Gastrocnemius medialis (tissue), 4 donors: ENCODE measurements around the gene TM7SF3. TPM values are rescaled to one million over a fixed set of nuclear protein-coding genes. Genes with fewer than 3 reads are reported as not detected.

Source experiments
- ATAC-seq, 2 donors: fragments of 150-250 bp; one replicate each; pipeline ENCODE4 v1.9.1; 2016
- DNase-seq, 2 donors: peaks; one replicate each; pipeline ENCODE4 v3.0.0-alpha.2; 2019
- H3K27ac ChIP-seq, 4 donors: fragments of 200-600 bp; sonication (generic); 1 replicate in 1 of 4; 2 replicates in 3 of 4; pipeline ENCODE4 v1.5.1; 2016 to 2018; ENCODE audit warnings: mild to moderate bottlenecking in 2 of 4, moderate library complexity in 1 of 4
- H3K27me3 ChIP-seq, 3 donors: fragments of 200-600 bp; sonication (generic) in 2 of 3; 1 replicate in 1 of 3; 2 replicates in 2 of 3; pipeline versions ENCODE4 v1.5.1 to v1.6.0; 2016 to 2019; ENCODE audit warnings: mild to moderate bottlenecking in 1 of 3, moderate library complexity in 1 of 3
- H3K36me3 ChIP-seq, 2 donors: fragments of 200-600 bp; sonication (generic) in 1 of 2; one replicate each; pipeline ENCODE4 v1.5.1; 2017 to 2018
- H3K4me1 ChIP-seq, 2 donors: fragments of 200-600 bp; sonication (generic) in 1 of 2; one replicate each; pipeline ENCODE4 v1.5.1; 2016 to 2017; ENCODE audit warnings: mild to moderate bottlenecking in 2 of 2
- H3K4me3 ChIP-seq, 4 donors: fragments of 200-600 bp; sonication (generic) in 3 of 4; 1 replicate in 1 of 4; 2 replicates in 3 of 4; pipeline ENCODE4 v1.5.1; 2016 to 2019; ENCODE audit warnings: mild to moderate bottlenecking in 2 of 4
- H3K9me3 ChIP-seq, 3 donors: fragments of 200-600 bp; sonication (generic) in 2 of 3; 1 replicate in 1 of 3; 2 replicates in 2 of 3; pipeline ENCODE4 v1.5.1; 2016 to 2019
- POLR2A ChIP-seq, 2 donors: fragments of 450-650 bp; IDR thresholded peaks; one replicate each; pipeline ENCODE4 v1.6.1; 2017; ENCODE audit warnings: antibody characterized with exemption in 2 of 2, mild to moderate bottlenecking in 2 of 2, moderate library complexity in 2 of 2
- in situ Hi-C, 4 donors: fragments of 200-750 bp; cut with MboI; loops; one replicate each; pipeline versions ENCODE4 v1.15.0 to v1.8.0; 2017; ENCODE audit warnings: low sequenced_read_pairs in 4 of 4
- intact Hi-C: fragments of 100-400 bp; cut with DNase I; formaldehyde crosslinking; loops from one replicate; pipeline ENCODE4 v1.15.1; 2023; ENCODE audit warnings: low total_unique reads
- total RNA-seq, 4 donors: library from RNA; depleted of rRNA; stranded (reverse); fragments of >200 nt; gene quantifications; one replicate each; pipeline versions ENCODE4 v1.1.0 to v1.2.3, GENCODE V29; 2016
- TF ChIP-seq, protein P1 (sequence below), 5 experiments: fragments of 450-650 bp in 3 of 5; fragments of 200-600 bp in 2 of 5; sonication (generic) in 2 of 5; IDR thresholded peaks in 4 of 5; conservative IDR thresholded peaks in 1 of 5; 1 replicate in 4 of 5; 2 replicates in 1 of 5; pipeline ENCODE4 v1.5.1; 2016 to 2019; ENCODE audit warnings: antibody characterized with exemption in 5 of 5, mild to moderate bottlenecking in 3 of 5, moderate library complexity in 3 of 5

The TM7SF3 gene
- total RNA-seq, 4 donors from 2014 or later: 8.6 to 19.8 (median 14.3) TPM

DNA sequence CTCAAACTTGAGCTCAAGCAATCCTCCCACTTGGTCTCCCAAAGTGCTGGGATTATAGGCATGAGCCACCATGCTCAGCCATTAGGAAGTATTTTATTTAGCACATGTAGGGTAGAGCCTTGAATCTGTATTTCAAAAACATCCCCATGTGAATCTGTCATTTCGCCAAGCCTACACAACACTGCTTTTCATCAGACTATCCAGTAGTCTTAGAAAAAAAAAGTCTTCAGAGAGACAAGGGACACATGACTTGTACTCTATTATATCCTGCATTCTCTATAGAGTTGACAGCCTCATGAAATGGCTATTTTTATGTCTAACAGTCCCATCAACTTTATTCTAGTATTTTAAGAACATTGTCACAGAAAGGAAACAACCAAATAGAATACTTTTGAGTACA lies 35.4 kb downstream of the TM7SF3 start:
- in situ Hi-C loops: no loop called here
- TF ChIP-seq POLR2A (IDR thresholded peaks at IDR 0.05): no peak
- TF ChIP-seq, protein P1, sequence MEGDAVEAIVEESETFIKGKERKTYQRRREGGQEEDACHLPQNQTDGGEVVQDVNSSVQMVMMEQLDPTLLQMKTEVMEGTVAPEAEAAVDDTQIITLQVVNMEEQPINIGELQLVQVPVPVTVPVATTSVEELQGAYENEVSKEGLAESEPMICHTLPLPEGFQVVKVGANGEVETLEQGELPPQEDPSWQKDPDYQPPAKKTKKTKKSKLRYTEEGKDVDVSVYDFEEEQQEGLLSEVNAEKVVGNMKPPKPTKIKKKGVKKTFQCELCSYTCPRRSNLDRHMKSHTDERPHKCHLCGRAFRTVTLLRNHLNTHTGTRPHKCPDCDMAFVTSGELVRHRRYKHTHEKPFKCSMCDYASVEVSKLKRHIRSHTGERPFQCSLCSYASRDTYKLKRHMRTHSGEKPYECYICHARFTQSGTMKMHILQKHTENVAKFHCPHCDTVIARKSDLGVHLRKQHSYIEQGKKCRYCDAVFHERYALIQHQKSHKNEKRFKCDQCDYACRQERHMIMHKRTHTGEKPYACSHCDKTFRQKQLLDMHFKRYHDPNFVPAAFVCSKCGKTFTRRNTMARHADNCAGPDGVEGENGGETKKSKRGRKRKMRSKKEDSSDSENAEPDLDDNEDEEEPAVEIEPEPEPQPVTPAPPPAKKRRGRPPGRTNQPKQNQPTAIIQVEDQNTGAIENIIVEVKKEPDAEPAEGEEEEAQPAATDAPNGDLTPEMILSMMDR (IDR thresholded peaks at IDR 0.05 in 4 of 5, conservative IDR thresholded peaks at IDR 0.05 in 1 of 5): no peak
- H3K27ac ChIP-seq: no peak overlapping the region
- no peaks in the 10 kb centered on the region for H3K27me3 ChIP-seq
- ATAC-seq: no peak
- H3K4me1 ChIP-seq: no peaks in the 10 kb centered on the region
- H3K36me3 ChIP-seq: peaks cover 0 to 10% of the 10 kb centered on the region in 2 donors
- H3K9me3 ChIP-seq: no peaks in the 10 kb centered on the region
- H3K4me3 ChIP-seq: no peak overlapping the region
- intact Hi-C loops: no loop called here
- no peak for DNase-seq

GRCh38 chr12:26976687-26977086 lies 37.5 kb downstream of the TM7SF3 start:
- ATAC-seq: no peak
- in situ Hi-C loops: no loop called here
- no peaks in the 10 kb centered on the region for H3K4me1 ChIP-seq

GRCh38 chr12:26971963-26972362 lies 42.2 kb downstream of the TM7SF3 start:
- ATAC-seq (no peak), DNase-seq (no peak)
- intact Hi-C loops (no loop called here), in situ Hi-C loops (no loop called here)
- no peak for TF ChIP-seq POLR2A (IDR thresholded peaks at IDR 0.05)
- TF ChIP-seq, protein P1 (IDR thresholded peaks at IDR 0.05 in 4 of 5, conservative IDR thresholded peaks at IDR 0.05 in 1 of 5): no peak
- Histone ChIP-seq H3K27me3 (no peaks in the 10 kb centered on the region), H3K4me3 (no peak overlapping the region), H3K4me1 (no peaks in the 10 kb centered on the region), H3K36me3 (peaks cover 0 to 35% of the 10 kb centered on the region in 2 donors), H3K9me3 (no peaks in the 10 kb centered on the region), H3K27ac (no peak overlapping the region)

More at GRCh38 chr12:26976687-26977086, 37.5 kb downstream of the TM7SF3 start:
- no peak overlapping the region for H3K4me3 ChIP-seq
- no peak overlapping the region for H3K27ac ChIP-seq
- no peak for TF ChIP-seq POLR2A (IDR thresholded peaks at IDR 0.05)
- TF ChIP-seq, protein P1 (IDR thresholded peaks at IDR 0.05 in 4 of 5, conservative IDR thresholded peaks at IDR 0.05 in 1 of 5): no peak
- H3K27me3 ChIP-seq: no peaks in the 10 kb centered on the region
- DNase-seq: no peak
- intact Hi-C loops: no loop called here
- no peaks in the 10 kb centered on the region for H3K9me3 ChIP-seq
- peaks cover 0 to 20% of the 10 kb centered on the region in 2 donors for H3K36me3 ChIP-seq

DNA sequence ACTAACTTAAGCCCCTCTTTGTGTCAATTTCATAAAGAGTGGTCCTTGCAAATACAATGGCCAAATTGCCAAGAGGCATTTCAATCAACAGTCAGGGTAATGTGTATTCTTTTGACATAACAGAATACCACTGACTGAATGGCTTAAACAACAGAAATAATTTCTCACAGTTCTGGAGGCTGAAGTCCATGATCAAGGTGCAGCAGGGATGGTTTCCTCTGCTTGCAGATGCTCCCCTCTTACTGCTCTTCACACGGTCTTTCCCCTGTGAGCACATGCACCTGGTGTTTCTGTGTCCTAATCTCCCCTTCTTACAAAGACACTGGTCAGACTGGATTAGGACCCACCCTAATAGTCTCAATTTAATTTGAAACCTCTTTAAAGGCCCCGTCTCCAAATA lies 44.0 kb downstream of the TM7SF3 start:
- Histone ChIP-seq H3K4me1 (no peaks in the 10 kb centered on the region), H3K36me3 (peaks cover 0 to 41% of the 10 kb centered on the region in 2 donors), H3K27ac (no peak overlapping the region), H3K9me3 (no peaks in the 10 kb centered on the region), H3K27me3 (no peaks in the 10 kb centered on the region), H3K4me3 (no peak overlapping the region)
- DNase-seq: no peak
- no peak for ATAC-seq
- intact Hi-C loops: no loop called here
- no peak for TF ChIP-seq POLR2A (IDR thresholded peaks at IDR 0.05)
- TF ChIP-seq, protein P1 (IDR thresholded peaks at IDR 0.05 in 4 of 5, conservative IDR thresholded peaks at IDR 0.05 in 1 of 5): no peak
- in situ Hi-C loops: no loop called here

DNA sequence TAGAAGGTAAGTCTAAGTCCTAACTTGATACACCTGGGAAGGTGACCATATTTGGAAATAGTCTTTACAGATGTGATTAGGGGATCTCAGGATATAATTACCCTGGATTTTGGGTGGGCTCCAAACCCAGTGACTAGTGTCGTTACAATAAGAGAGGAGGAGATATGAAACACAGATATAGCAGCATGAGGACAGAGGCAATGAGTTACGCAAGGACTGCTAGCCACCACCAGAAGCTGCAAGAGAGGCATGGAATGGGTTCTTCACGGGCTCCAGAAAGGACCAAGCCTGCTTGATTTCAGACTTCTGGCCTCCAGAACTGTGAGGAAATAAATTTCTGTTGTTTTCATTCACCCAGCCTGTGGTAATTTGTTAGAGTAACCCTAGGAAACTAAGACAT lies 47.3 kb downstream of the TM7SF3 start:
- H3K36me3 ChIP-seq: peaks cover 3 to 51% of the 10 kb centered on the region in 2 donors
- H3K9me3 ChIP-seq: no peaks in the 10 kb centered on the region
- ATAC-seq (no peak), DNase-seq (no peak)
- no peak overlapping the region for H3K27ac ChIP-seq
- H3K4me3 ChIP-seq: no peak overlapping the region
- in situ Hi-C loops (no loop called here), intact Hi-C loops (no loop called here)
- H3K27me3 ChIP-seq: no peaks in the 10 kb centered on the region
- TF ChIP-seq, protein P1 (IDR thresholded peaks at IDR 0.05 in 4 of 5, conservative IDR thresholded peaks at IDR 0.05 in 1 of 5): no peak
- no peak for TF ChIP-seq POLR2A (IDR thresholded peaks at IDR 0.05)
- H3K4me1 ChIP-seq: no peaks in the 10 kb centered on the region
